Measurements from ENCODE around the gene THOC1. TPM values are rescaled to one million over a fixed set of nuclear protein-coding genes. Genes with fewer than 3 reads are reported as not detected.

The THOC1 gene
- total and polyA plus RNA-seq, 2 donors (not counting 1 experiment from before 2014, with no cell fraction given) = 18.3 to 78.7 TPM

- 83% methylated on average over 1 of the region's 1 CpG for WGBS (ENCODE audit: insufficient coverage)
- Histone ChIP-seq H3K4me1 (ENCODE audit: control insufficient read depth in 2 of 2, insufficient read depth in 2 of 2, low read length in 2 of 2) (no peaks in the 10 kb centered on the region), H3K27me3 (replicated peaks in 1 of 4; ENCODE audit: control extremely low read depth in 1 of 4, control insufficient read depth in 3 of 4, insufficient read depth in 4 of 4, low read length in 3 of 4) (no peaks in the 10 kb centered on the region), H3K9me3 (ENCODE audit: control extremely low read depth in 1 of 3, control insufficient read depth in 2 of 3, insufficient read depth in 1 of 3, low read length in 2 of 3) (no peaks in the 10 kb centered on the region), H3K9ac (ENCODE audit: low read length) (no peak overlapping the region), H3K36me3 (replicated peaks in 1 of 2; ENCODE audit: control extremely low read depth in 1 of 2, control insufficient read depth in 1 of 2, extremely low read depth in 1 of 2, insufficient read depth in 2 of 2, low read length in 1 of 2) (peaks cover 15 to 37% of the 10 kb centered on the region in 2 experiments), H3K27ac (ENCODE audit: low read length in 2 of 2) (no peak overlapping the region), H4K20me1 (ENCODE audit: control insufficient read depth, insufficient read depth, low read length, poor library complexity, severe bottlenecking) (no peaks in the 10 kb centered on the region), H3K4me2 (replicated peaks; ENCODE audit: low read depth, low read length, poor library complexity, severe bottlenecking) (no peak overlapping the region), H3K4me3 (ENCODE audit: control extremely low read depth in 1 of 5, extremely low read depth in 1 of 5, insufficient read depth in 1 of 5, low read depth in 2 of 5, low read length in 4 of 5) (no peak overlapping the region), H3K79me2 (ENCODE audit: control insufficient read depth, insufficient read depth, low read length) (no peaks in the 10 kb centered on the region), H2AFZ (ENCODE audit: insufficient read depth, low read depth, low read length, poor library complexity, severe bottlenecking) (no peak overlapping the region)
- Mint-ChIP-seq H3K4me1 (no peaks in the 10 kb centered on the region), H3K27me3 (no peaks in the 10 kb centered on the region), H3K9me3 (ENCODE audit: insufficient read depth) (no peaks in the 10 kb centered on the region), H3K4me3 (no peak overlapping the region), H3K27ac (no peak overlapping the region)
- DNase-seq (no peak), ATAC-seq (ENCODE audit: low read depth) (no peak)
- intact Hi-C loops (cut with micrococcal nuclease) = no loop called here
- ChIA-PET CTCF (no interaction called here), POLR2A (no interaction called here)
- TF ChIP-seq EZH2 (IDR thresholded peaks at IDR 0.05; ENCODE audit: borderline replicate concordance, insufficient read depth, low read depth, low read length, poor library complexity, severe bottlenecking) (no peak), CTCF (IDR thresholded peaks at IDR 0.05) (no peak)
These were observed 72.2 kb downstream of the THOC1 start for GRCh38 chr18:195651-196050.

- peaks cover 21% of the 10 kb centered on the region for H3K79me2 ChIP-seq (ENCODE audit: control insufficient read depth, insufficient read depth, low read length)
- no peaks in the 10 kb centered on the region for H3K27me3 Mint-ChIP-seq
These were observed 75.0 kb downstream of the THOC1 start for GRCh38 chr18:192801-193200.

More at GRCh38 chr18:192801-193200, 75.0 kb downstream of the THOC1 start:
- H3K4me3 ChIP-seq (ENCODE audit: control extremely low read depth in 1 of 5, extremely low read depth in 1 of 5, insufficient read depth in 1 of 5, low read depth in 2 of 5, low read length in 4 of 5) = no peak overlapping the region
- no peak overlapping the region for H2AFZ ChIP-seq (ENCODE audit: insufficient read depth, low read depth, low read length, poor library complexity, severe bottlenecking)
- DNase-seq (no peak), ATAC-seq (ENCODE audit: low read depth) (no peak)
- H3K36me3 ChIP-seq (replicated peaks in 1 of 2; ENCODE audit: control extremely low read depth in 1 of 2, control insufficient read depth in 1 of 2, extremely low read depth in 1 of 2, insufficient read depth in 2 of 2, low read length in 1 of 2) = peaks cover 3 to 17% of the 10 kb centered on the region in 2 experiments
- Mint-ChIP-seq H3K4me3 (no peak overlapping the region), H3K27ac (no peak overlapping the region), H3K4me1 (no peaks in the 10 kb centered on the region), H3K9me3 (ENCODE audit: insufficient read depth) (no peaks in the 10 kb centered on the region)
- H3K9me3 ChIP-seq (ENCODE audit: control extremely low read depth in 1 of 3, control insufficient read depth in 2 of 3, insufficient read depth in 1 of 3, low read length in 2 of 3) = no peaks in the 10 kb centered on the region
- no peaks in the 10 kb centered on the region for H3K27me3 ChIP-seq (replicated peaks in 1 of 4; ENCODE audit: control extremely low read depth in 1 of 4, control insufficient read depth in 3 of 4, insufficient read depth in 4 of 4, low read length in 3 of 4)
- no peak overlapping the region for H3K27ac ChIP-seq (ENCODE audit: low read length in 2 of 2)
- WGBS (ENCODE audit: insufficient coverage) = 100% methylated on average over 1 of the region's 7 CpGs
- peaks cover 8% of the 10 kb centered on the region for H4K20me1 ChIP-seq (ENCODE audit: control insufficient read depth, insufficient read depth, low read length, poor library complexity, severe bottlenecking)
- CTCF ChIA-PET = no interaction called here
- H3K4me2 ChIP-seq (replicated peaks; ENCODE audit: low read depth, low read length, poor library complexity, severe bottlenecking) = no peak overlapping the region
- intact Hi-C loops (cut with micrococcal nuclease) = no loop called here
- no peak overlapping the region for H3K9ac ChIP-seq (ENCODE audit: low read length)
- H3K4me1 ChIP-seq (ENCODE audit: control insufficient read depth in 2 of 2, insufficient read depth in 2 of 2, low read length in 2 of 2) = no peaks in the 10 kb centered on the region
- POLR2A ChIA-PET = no interaction called here
- no peak for TF ChIP-seq CTCF (IDR thresholded peaks at IDR 0.05)
- no peak for TF ChIP-seq EZH2 (IDR thresholded peaks at IDR 0.05; ENCODE audit: borderline replicate concordance, insufficient read depth, low read depth, low read length, poor library complexity, severe bottlenecking)
